Vagina (tissue), 2 donors: ENCODE measurements around the gene PRDM16. TPM values are rescaled to one million over a fixed set of nuclear protein-coding genes. Genes with fewer than 3 reads are reported as not detected.

ENCODE experiments used
- DNase-seq, 2 donors: peaks; one replicate each; pipeline ENCODE4 v3.0.0-alpha.2; 2017; ENCODE audit errors: extremely low spot score in 2 of 2
- H3K27ac ChIP-seq: fragments of 200-600 bp; sonication (generic); one replicate; pipeline ENCODE4 v1.5.1; 2019
- H3K27me3 ChIP-seq: fragments of 200-600 bp; sonication (generic); one replicate; pipeline ENCODE4 v1.5.1; 2019
- H3K36me3 ChIP-seq, 2 donors: fragments of 200-600 bp; sonication (generic); one replicate each; pipeline ENCODE4 v1.5.1; 2017 to 2019
- H3K4me1 ChIP-seq: fragments of 200-600 bp; sonication (generic); one replicate; pipeline ENCODE4 v1.5.1; 2019
- H3K4me3 ChIP-seq, 2 donors: fragments of 200-600 bp; sonication (generic); 1 replicate in 1 of 2; 2 replicates in 1 of 2; pipeline ENCODE4 v1.5.1; 2016 to 2019
- H3K9me3 ChIP-seq: fragments of 200-600 bp; sonication (generic); one replicate; pipeline ENCODE4 v1.5.1; 2019
- CTCF ChIP-seq, 3 experiments: fragments of 450-650 bp in 2 of 3; fragments of 200-600 bp in 1 of 3; sonication (generic) in 1 of 3; IDR thresholded peaks; one replicate each; pipeline ENCODE4 v1.5.1; 2017 to 2019; ENCODE audit warnings: antibody characterized with exemption in 3 of 3, mild to moderate bottlenecking in 2 of 3, moderate library complexity in 2 of 3
- POLR2A ChIP-seq, 2 donors: fragments of 450-650 bp; IDR thresholded peaks; one replicate each; pipeline ENCODE4 v1.6.1; 2017; ENCODE audit warnings: antibody characterized with exemption in 2 of 2, mild to moderate bottlenecking in 2 of 2, moderate library complexity in 2 of 2
- POLR2AphosphoS5 ChIP-seq, 2 donors: sonication (generic); formaldehyde crosslinking; IDR thresholded peaks; one replicate each; pipeline ENCODE4 v1.9.0; 2017; ENCODE audit warnings: antibody characterized with exemption in 2 of 2, mild to moderate bottlenecking in 2 of 2, low read depth in 1 of 2; ENCODE audit not compliant: insufficient read depth in 1 of 2
- intact Hi-C: fragments of 100-400 bp; cut with DNase I; formaldehyde crosslinking; loops from one replicate; pipeline ENCODE4 v1.15.1; 2023
- total RNA-seq: library from RNA; depleted of rRNA; stranded (reverse); fragments of >200 nt; gene quantifications from one replicate; pipeline ENCODE4 v1.2.3, GENCODE V29; 2016

Gene PRDM16
- total RNA-seq, 1 donor from 2014 or later: 3.9 TPM

- Histone ChIP-seq H3K9me3 (no peaks in the 10 kb centered on the region), H3K36me3 (no peaks in the 10 kb centered on the region), H3K27ac (no peak overlapping the region), H3K4me1 (no peaks in the 10 kb centered on the region), H3K27me3 (no peaks in the 10 kb centered on the region), H3K4me3 (no peak overlapping the region)
- DNase-seq: no peak
- TF ChIP-seq POLR2A (IDR thresholded peaks at IDR 0.05): no peak
- no peak for TF ChIP-seq CTCF (IDR thresholded peaks at IDR 0.05)
- no peak for TF ChIP-seq POLR2AphosphoS5 (IDR thresholded peaks at IDR 0.05; ENCODE audit: insufficient read depth in 1 of 2, low read depth in 1 of 2)
- intact Hi-C loops: no loop called here
Observed at GRCh38 chr1:3029991-3030662, 38.9 kb upstream of the PRDM16 start.

DNA sequence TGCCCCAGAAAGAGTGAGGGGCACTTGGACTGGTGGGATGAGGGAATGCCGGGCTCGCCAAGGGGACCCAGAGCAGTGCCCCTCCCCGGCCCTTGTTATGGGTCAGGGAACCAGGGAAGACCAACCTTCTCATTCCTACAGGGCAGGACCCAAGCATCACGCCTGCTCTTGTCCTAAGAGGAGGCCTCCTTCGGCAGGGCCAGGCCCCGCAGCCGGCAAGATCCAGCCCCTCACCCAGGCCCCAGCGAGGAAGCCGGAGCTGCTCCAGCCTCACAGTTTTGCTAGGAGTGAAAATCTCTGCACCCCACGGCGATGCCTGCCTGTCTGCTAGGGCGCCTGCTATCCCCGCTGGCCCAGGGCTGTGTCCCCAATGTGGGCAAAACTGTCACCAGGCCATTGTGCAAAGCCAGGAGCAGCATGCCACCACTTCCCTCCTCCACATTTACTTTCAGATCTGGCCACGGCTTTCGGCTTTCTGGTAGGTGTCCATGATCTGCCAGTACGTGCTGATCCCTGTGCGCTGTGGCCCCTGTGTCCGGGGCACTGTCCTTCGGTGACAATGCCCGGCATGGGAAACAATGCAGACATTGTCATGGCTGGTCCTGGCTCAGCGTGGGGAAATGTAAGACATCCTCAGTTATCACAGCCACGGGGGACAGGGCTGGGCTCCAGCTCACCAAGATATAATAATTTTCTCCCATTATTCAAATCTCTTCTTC lies 38.2 kb upstream of the PRDM16 start:
- H3K36me3 ChIP-seq: no peaks in the 10 kb centered on the region
- intact Hi-C loops: no loop called here
- no peak for DNase-seq
- no peak overlapping the region for H3K27ac ChIP-seq
- no peaks in the 10 kb centered on the region for H3K9me3 ChIP-seq
- H3K4me1 ChIP-seq: no peaks in the 10 kb centered on the region
- TF ChIP-seq CTCF (IDR thresholded peaks at IDR 0.05) (no peak), POLR2A (IDR thresholded peaks at IDR 0.05) (no peak), POLR2AphosphoS5 (IDR thresholded peaks at IDR 0.05; ENCODE audit: insufficient read depth in 1 of 2, low read depth in 1 of 2) (no peak)
- no peaks in the 10 kb centered on the region for H3K27me3 ChIP-seq
- no peak overlapping the region for H3K4me3 ChIP-seq

GRCh38 chr1:3031401-3032221 lies 37.4 kb upstream of the PRDM16 start:
- no peaks in the 10 kb centered on the region for H3K36me3 ChIP-seq
- DNase-seq: no peak
- TF ChIP-seq POLR2A (IDR thresholded peaks at IDR 0.05) (no peak), CTCF (IDR thresholded peaks at IDR 0.05) (no peak), POLR2AphosphoS5 (IDR thresholded peaks at IDR 0.05; ENCODE audit: insufficient read depth in 1 of 2, low read depth in 1 of 2) (no peak)
- no peaks in the 10 kb centered on the region for H3K9me3 ChIP-seq
- no peak overlapping the region for H3K27ac ChIP-seq
- intact Hi-C loops: no loop called here
- H3K27me3 ChIP-seq: no peaks in the 10 kb centered on the region
- no peaks in the 10 kb centered on the region for H3K4me1 ChIP-seq
- no peak overlapping the region for H3K4me3 ChIP-seq

GRCh38 chr1:3032371-3033039 lies 36.5 kb upstream of the PRDM16 start:
- Histone ChIP-seq H3K4me1 (no peaks in the 10 kb centered on the region), H3K27ac (no peak overlapping the region), H3K9me3 (no peaks in the 10 kb centered on the region), H3K4me3 (no peak overlapping the region), H3K27me3 (no peaks in the 10 kb centered on the region), H3K36me3 (no peaks in the 10 kb centered on the region)
- no peak for DNase-seq
- TF ChIP-seq POLR2A (IDR thresholded peaks at IDR 0.05): no peak
- TF ChIP-seq POLR2AphosphoS5 (IDR thresholded peaks at IDR 0.05; ENCODE audit: insufficient read depth in 1 of 2, low read depth in 1 of 2): no peak
- TF ChIP-seq CTCF (IDR thresholded peaks at IDR 0.05): no peak
- intact Hi-C loops: no loop called here
